Upper lobe of right lung (tissue), 1 donor: Measurements from ENCODE around the gene ARL8A. TPM values are rescaled to one million over a fixed set of nuclear protein-coding genes. Genes with fewer than 3 reads are reported as not detected.

Experiments used
- ATAC-seq: fragments of 200-7000 bp; cut with Tn5 transposase; one replicate; pipeline ENCODE4 v1.9.1; 2020; ENCODE audit warnings: mild to moderate bottlenecking, moderate library complexity
- DNase-seq: peaks from one replicate; pipeline ENCODE4 v3.0.0-alpha.2; 2020
- H3K27ac ChIP-seq: fragments of 200-600 bp; one replicate; pipeline ENCODE4 v1.8.0; 2022
- H3K27me3 ChIP-seq: fragments of 200-600 bp; one replicate; pipeline ENCODE4 v1.8.0; 2022; ENCODE audit warnings: mild to moderate bottlenecking
- H3K36me3 ChIP-seq: fragments of 200-600 bp; one replicate; pipeline ENCODE4 v1.8.0; 2022
- H3K4me1 ChIP-seq: fragments of 200-600 bp; one replicate; pipeline ENCODE4 v1.8.0; 2022
- H3K4me3 ChIP-seq: fragments of 200-600 bp; one replicate; pipeline ENCODE4 v1.8.0; 2022; ENCODE audit warnings: mild to moderate bottlenecking
- H3K9me3 ChIP-seq: fragments of 200-600 bp; one replicate; pipeline ENCODE4 v1.8.0; 2022
- CTCF ChIP-seq: fragments of 200-600 bp; IDR thresholded peaks from one replicate; pipeline ENCODE4 v1.8.0; 2022; ENCODE audit warnings: antibody characterized with exemption
- intact Hi-C: fragments of 100-400 bp; cut with DNase I; formaldehyde crosslinking; loops from one replicate; pipeline ENCODE4 v1.11.0; 2022
- total RNA-seq: library from RNA; stranded (reverse); fragmentation: NEBNext Ultra II Directional; extraction: Animal tissue kit (Norgen Biotek cat#: 25700); gene quantifications from one replicate; pipeline ENCODE4 v1.2.1, GENCODE V29; 2021
- donor health status: DM: no; HTN: yes; CAD: no; lungs with severe emphysema.

Gene ARL8A
- total RNA-seq, 1 donor from 2014 or later, result 106 TPM

DNA sequence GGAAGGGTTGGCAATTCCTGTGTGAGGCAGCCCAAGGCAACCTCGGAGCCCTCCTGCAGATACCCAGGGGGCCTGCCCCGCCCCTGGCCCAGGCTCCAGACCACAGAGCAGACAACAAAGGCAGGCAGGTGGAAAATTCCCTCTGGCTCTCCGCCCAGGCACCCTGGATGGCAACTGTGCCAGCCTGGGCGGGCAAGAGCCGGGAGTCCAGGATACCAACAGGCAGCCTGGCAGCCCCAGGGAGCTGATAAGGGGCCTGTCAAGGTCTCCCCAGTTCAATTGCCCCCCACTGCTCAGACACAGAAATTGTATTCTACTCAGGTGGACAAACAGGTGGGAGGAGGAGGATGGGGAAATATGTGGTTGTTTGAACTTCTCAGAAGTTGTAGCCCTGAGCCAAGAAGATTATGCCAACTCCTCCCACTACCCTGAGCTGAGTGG is 37.2 kb downstream of the ARL8A start:
- H3K9me3 ChIP-seq, result no peaks in the 10 kb centered on the region
- no peak overlapping the region for H3K27ac ChIP-seq
- intact Hi-C loops, result no loop called here
- H3K27me3 ChIP-seq, result no peaks in the 10 kb centered on the region
- no peak for TF ChIP-seq CTCF
- H3K4me3 ChIP-seq, result no peak overlapping the region
- no peaks in the 10 kb centered on the region for H3K4me1 ChIP-seq
- H3K36me3 ChIP-seq, result no peaks in the 10 kb centered on the region
- ATAC-seq (peak; percentile 47), DNase-seq (peak; percentile 75)

- DNase-seq, result peak; percentile 85
- no peak for TF ChIP-seq CTCF
- Histone ChIP-seq H3K27me3 (no peaks in the 10 kb centered on the region), H3K4me3 (no peak overlapping the region), H3K4me1 (no peaks in the 10 kb centered on the region), H3K27ac (peak overlapping the region; percentile 24), H3K36me3 (no peaks in the 10 kb centered on the region), H3K9me3 (no peaks in the 10 kb centered on the region)
- intact Hi-C loops, result no loop called here
- ATAC-seq, result peak; percentile 77
Observed at GRCh38 chr1:202106340-202107254, 37.9 kb downstream of the ARL8A start.

- Histone ChIP-seq H3K27ac (no peak overlapping the region), H3K36me3 (no peaks in the 10 kb centered on the region), H3K4me1 (no peaks in the 10 kb centered on the region), H3K4me3 (no peak overlapping the region), H3K27me3 (no peaks in the 10 kb centered on the region), H3K9me3 (no peaks in the 10 kb centered on the region)
- peak; percentile 22 for ATAC-seq
- TF ChIP-seq CTCF, result no peak
- intact Hi-C loops, result no loop called here
- DNase-seq, result no peak
Observed at GRCh38 chr1:202105571-202106339, 38.8 kb downstream of the ARL8A start.

DNA sequence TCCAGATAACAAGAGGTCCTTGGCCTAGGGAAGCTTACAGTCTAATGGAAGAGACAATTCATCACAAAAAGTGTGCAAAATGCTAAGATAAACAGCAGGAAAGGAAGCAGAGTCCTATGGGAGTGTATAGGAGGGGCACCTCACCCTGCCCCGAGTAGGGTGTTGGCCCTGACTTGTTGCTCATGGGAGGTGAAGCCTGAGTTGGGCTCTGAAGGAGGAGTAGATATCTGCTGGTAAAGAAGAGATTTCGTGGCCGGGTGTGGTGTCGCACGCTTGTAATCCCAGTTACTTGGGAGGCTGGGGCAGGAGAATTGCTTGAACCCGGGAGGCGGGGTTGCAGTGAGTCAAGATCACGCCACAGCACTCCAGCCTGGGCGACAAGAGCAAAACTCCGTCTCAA is 40.5 kb downstream of the ARL8A start:
- no peak overlapping the region for H3K4me3 ChIP-seq
- ATAC-seq (no peak), DNase-seq (no peak)
- TF ChIP-seq CTCF, result no peak
- no peaks in the 10 kb centered on the region for H3K36me3 ChIP-seq
- intact Hi-C loops, result no loop called here
- H3K4me1 ChIP-seq, result no peaks in the 10 kb centered on the region
- no peak overlapping the region for H3K27ac ChIP-seq
- H3K9me3 ChIP-seq, result no peaks in the 10 kb centered on the region
- H3K27me3 ChIP-seq, result no peaks in the 10 kb centered on the region

DNA sequence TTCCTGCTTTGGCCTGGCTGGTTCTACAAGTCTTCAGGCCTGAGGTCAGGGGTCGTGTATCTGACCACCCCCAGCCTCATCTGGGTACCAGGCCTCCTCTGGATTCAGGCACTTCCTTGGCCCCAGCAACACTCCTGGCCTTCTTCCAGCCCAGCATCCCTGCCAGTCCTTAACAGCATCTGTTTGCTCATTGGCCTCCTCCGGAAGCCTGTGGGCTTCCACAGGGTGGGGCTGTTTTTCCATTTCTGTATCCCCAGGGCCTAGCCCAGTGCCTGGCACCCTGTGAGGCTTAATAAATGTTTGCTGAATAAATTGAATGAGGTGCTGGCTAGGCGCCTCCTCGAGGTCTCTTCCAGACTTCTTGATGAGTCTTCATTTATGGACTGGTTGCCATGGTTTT is 43.4 kb downstream of the ARL8A start:
- DNase-seq (no peak), ATAC-seq (no peak)
- no peaks in the 10 kb centered on the region for H3K9me3 ChIP-seq
- no peak overlapping the region for H3K4me3 ChIP-seq
- H3K27ac ChIP-seq, result no peak overlapping the region
- intact Hi-C loops, result no loop called here
- H3K4me1 ChIP-seq, result no peaks in the 10 kb centered on the region
- no peaks in the 10 kb centered on the region for H3K36me3 ChIP-seq
- TF ChIP-seq CTCF, result no peak
- H3K27me3 ChIP-seq, result no peaks in the 10 kb centered on the region
